B cell (primary cell): ENCODE data around the gene LRRC49. TPM values are rescaled to one million over a fixed set of nuclear protein-coding genes. Genes with fewer than 3 reads are reported as not detected.

Source experiments
- ATAC-seq: fragments of 200-7000 bp; cut with Tn5 transposase; one replicate; pipeline ENCODE4 v1.10.0; 2021; ENCODE audit warnings: low read depth, mild to moderate bottlenecking, moderate number of reproducible peaks, moderate library complexity
- CTCF ChIA-PET: fragments of 350-600 bp; sonication (Branson Sonifier 250); formaldehyde crosslinking; loops from one replicate; lab custom pipeline; 2021; ENCODE audit warnings: antibody characterized with exemption, inconsistent platforms; lab: Charles Lee
- POLR2A ChIA-PET: fragments of 350-600 bp; sonication (Branson Sonifier 250); formaldehyde crosslinking; loops from one replicate; lab custom pipeline; 2021; ENCODE audit warnings: antibody characterized with exemption; lab: Charles Lee
- DNase-seq: peaks from one replicate; pipeline ENCODE4 v3.0.0; 2013
- H2AFZ ChIP-seq: 2 replicates; pipeline ENCODE4 v1.6.1; 2012; ENCODE audit warnings: mild to moderate bottlenecking, low read depth, low read length; ENCODE audit not compliant: insufficient read depth, poor library complexity, severe bottlenecking
- H3K27ac ChIP-seq, 2 donors: 1 replicate in 1 of 2; 2 replicates in 1 of 2; pipeline ENCODE4 v1.5.1; 2012 to 2013; ENCODE audit warnings: low read length in 2 of 2, mild to moderate bottlenecking in 2 of 2, moderate library complexity in 1 of 2
- H3K27me3 ChIP-seq, 4 experiments: fragments of 200-600 bp in 1 of 4; sonication (generic) in 1 of 4; replicated peaks in 1 of 4; 1 replicate in 2 of 4; 2 replicates in 2 of 4; pipeline versions ENCODE4 v1.6.1 to v1.7.0; 2013 to 2016; ENCODE audit warnings: low read length in 3 of 4, mild to moderate bottlenecking in 2 of 4, mixed read lengths in 1 of 4, moderate library complexity in 1 of 4; ENCODE audit not compliant: insufficient read depth in 4 of 4, control insufficient read depth in 3 of 4; ENCODE audit errors: control extremely low read depth in 1 of 4
- H3K36me3 ChIP-seq, 2 experiments: replicated peaks in 1 of 2; 1 replicate in 1 of 2; 2 replicates in 1 of 2; pipeline versions ENCODE4 v1.6.1 to v1.7.1; 2013; ENCODE audit warnings: low read length in 1 of 2; ENCODE audit not compliant: insufficient read depth in 2 of 2, control insufficient read depth in 1 of 2; ENCODE audit errors: control extremely low read depth in 1 of 2, extremely low read depth in 1 of 2
- H3K4me1 ChIP-seq, 2 donors: fragments of 200-600 bp in 1 of 2; sonication (generic) in 1 of 2; 1 replicate in 1 of 2; 2 replicates in 1 of 2; pipeline versions ENCODE4 v1.5.1 to v1.6.1; 2013 to 2017; ENCODE audit warnings: low read length in 2 of 2; ENCODE audit not compliant: control insufficient read depth in 2 of 2, insufficient read depth in 2 of 2
- H3K4me2 ChIP-seq: replicated peaks from 2 replicates; pipeline ENCODE3; 2012; ENCODE audit warnings: mild to moderate bottlenecking, low read depth, low read length; ENCODE audit not compliant: poor library complexity, severe bottlenecking
- H3K4me3 ChIP-seq, 5 experiments: fragments of 200-600 bp in 1 of 5; sonication (generic) in 1 of 5; 1 replicate in 3 of 5; 2 replicates in 2 of 5; pipeline versions ENCODE4 v1.5.1 to v1.7.0; 2011 to 2016; ENCODE audit warnings: low read length in 4 of 5, mild to moderate bottlenecking in 4 of 5, low read depth in 2 of 5, control low read depth in 1 of 5, moderate library complexity in 1 of 5; ENCODE audit not compliant: insufficient read depth in 1 of 5; ENCODE audit errors: control extremely low read depth in 1 of 5, extremely low read depth in 1 of 5
- H3K79me2 ChIP-seq: fragments of 200-600 bp; sonication (generic); one replicate; pipeline ENCODE4 v1.6.0; 2016; ENCODE audit warnings: low read length; ENCODE audit not compliant: control insufficient read depth, insufficient read depth
- H3K9ac ChIP-seq: fragments of 200-600 bp; sonication (generic); 2 replicates; pipeline ENCODE4 v1.6.1; 2017; ENCODE audit warnings: mild to moderate bottlenecking, low read length, moderate library complexity
- H3K9me3 ChIP-seq, 3 donors: one replicate each; pipeline versions ENCODE4 v1.6.1 to v1.7.1; 2013; ENCODE audit warnings: low read length in 2 of 3; ENCODE audit not compliant: control insufficient read depth in 2 of 3, insufficient read depth in 1 of 3; ENCODE audit errors: control extremely low read depth in 1 of 3
- H4K20me1 ChIP-seq: 2 replicates; pipeline ENCODE4 v1.6.0; 2012; ENCODE audit warnings: mild to moderate bottlenecking, low read length; ENCODE audit not compliant: insufficient read depth, control insufficient read depth, poor library complexity, severe bottlenecking
- H3K27ac Mint-ChIP-seq: one replicate; pipeline ENCODE4 v1.8.0; 2021; ENCODE audit warnings: mixed read lengths
- H3K27me3 Mint-ChIP-seq: one replicate; pipeline ENCODE4 v1.8.0; 2021; ENCODE audit warnings: mixed read lengths
- H3K4me1 Mint-ChIP-seq: one replicate; pipeline ENCODE4 v1.8.0; 2021; ENCODE audit warnings: mixed read lengths
- H3K4me3 Mint-ChIP-seq: one replicate; pipeline ENCODE4 v1.8.0; 2021; ENCODE audit warnings: mixed read lengths
- H3K9me3 Mint-ChIP-seq: one replicate; pipeline ENCODE4 v1.8.0; 2022; ENCODE audit warnings: mixed read lengths; ENCODE audit not compliant: insufficient read depth
- CTCF ChIP-seq: fragments of 200-600 bp; IDR thresholded peaks from one replicate; pipeline ENCODE4 v1.8.0; 2022; ENCODE audit warnings: antibody characterized with exemption, mild to moderate bottlenecking
- EZH2 ChIP-seq: IDR thresholded peaks from 2 replicates; pipeline ENCODE4 v1.6.1; 2012; ENCODE audit warnings: borderline replicate concordance, low read depth, mild to moderate bottlenecking, moderate library complexity, low read length; ENCODE audit not compliant: insufficient read depth, poor library complexity, severe bottlenecking
- WGBS: methylation state at CpG from one replicate; pipeline ENCODE4 v1.1.5; 2013; ENCODE audit warnings: missing lambda C conversion rate; ENCODE audit not compliant: insufficient coverage; 5-methylcytosine and 5-hydroxymethylcytosine counted together
- intact Hi-C: fragments of 100-400 bp; cut with micrococcal nuclease; formaldehyde crosslinking; loops from one replicate; pipeline ENCODE4 v1.10.0; 2022
- polyA plus RNA-seq: library from polyadenylated mRNA; depleted of rRNA; stranded (reverse); fragments of >200 nt; gene quantifications from 2 replicates; pipeline ENCODE4 v1.2.3, GENCODE V29; 2012
- total RNA-seq, 2 donors: library from RNA; stranded (reverse); fragments of 120-200 nt in 1 of 2; gene quantifications; 1 replicate in 1 of 2; 2 replicates in 1 of 2; pipeline versions ENCODE4 v1.2.3 to v1.2.4, GENCODE V29; 2013 to 2022

LRRC49 gene
- total and polyA plus RNA-seq, 2 donors (not counting 1 experiment from before 2014, with no cell fraction given): 0.22 to 1.4 TPM

- no peak overlapping the region for H3K27ac ChIP-seq
- ATAC-seq (no peak), DNase-seq (no peak)
- H3K27ac Mint-ChIP-seq: no peak overlapping the region
- no peaks in the 10 kb centered on the region for H3K79me2 ChIP-seq
- intact Hi-C loops: no loop called here
- ChIA-PET CTCF (interaction anchor here (0.9 kb wide), 1 partner anchor 9 kb away, joined by 4 read pairs; no protein-coding TSS in a partner anchor), POLR2A (no interaction called here)
- H3K4me2 ChIP-seq: no peak overlapping the region
- H3K27me3 Mint-ChIP-seq: peaks cover 7% of the 10 kb centered on the region
- H3K4me1 Mint-ChIP-seq: no peaks in the 10 kb centered on the region
- H3K9me3 ChIP-seq: no peaks in the 10 kb centered on the region
- no peak overlapping the region for H2AFZ ChIP-seq
- no peak overlapping the region for H3K4me3 ChIP-seq
- H3K27me3 ChIP-seq: no peaks in the 10 kb centered on the region
- no peaks in the 10 kb centered on the region for H3K4me1 ChIP-seq
- H4K20me1 ChIP-seq: no peaks in the 10 kb centered on the region
- H3K9ac ChIP-seq: no peak overlapping the region
- TF ChIP-seq EZH2 (no peak), CTCF (no peak)
- WGBS: 85% methylated on average over 2 of the region's 3 CpGs
- no peaks in the 10 kb centered on the region for H3K36me3 ChIP-seq
- H3K4me3 Mint-ChIP-seq: no peak overlapping the region
- peaks cover 2% of the 10 kb centered on the region for H3K9me3 Mint-ChIP-seq
Measured at GRCh38 chr15:71049706-71050422, 157.2 kb downstream of the LRRC49 start.

GRCh38 chr15:71050461-71050860, 157.8 kb downstream of the LRRC49 start:
- Histone ChIP-seq H3K36me3 (no peaks in the 10 kb centered on the region), H3K4me2 (no peak overlapping the region), H3K4me3 (no peak overlapping the region), H3K4me1 (no peaks in the 10 kb centered on the region), H2AFZ (no peak overlapping the region), H3K9me3 (no peaks in the 10 kb centered on the region), H3K79me2 (no peaks in the 10 kb centered on the region), H3K27ac (no peak overlapping the region), H4K20me1 (no peaks in the 10 kb centered on the region), H3K9ac (no peak overlapping the region), H3K27me3 (no peaks in the 10 kb centered on the region)
- DNase-seq (no peak), ATAC-seq (no peak)
- 50% methylated on average over 2 of the region's 4 CpGs for WGBS
- CTCF ChIA-PET: no interaction called here
- peaks cover 7% of the 10 kb centered on the region for H3K27me3 Mint-ChIP-seq
- no peak overlapping the region for H3K27ac Mint-ChIP-seq
- H3K4me1 Mint-ChIP-seq: no peaks in the 10 kb centered on the region
- POLR2A ChIA-PET: no interaction called here
- H3K9me3 Mint-ChIP-seq: peaks cover 2% of the 10 kb centered on the region
- intact Hi-C loops: no loop called here
- TF ChIP-seq EZH2 (no peak), CTCF (no peak)
- no peak overlapping the region for H3K4me3 Mint-ChIP-seq
